ENCODE data around the gene METTL1.

GRCh38 chr12:57796996-57797395 lies 25.1 kb upstream of the METTL1 start:
- TF ChIP-seq TAF1 (conservative IDR thresholded peaks at IDR 0.05) (no peak), CTCF (IDR thresholded peaks at IDR 0.05; ENCODE audit: low read depth, low read length, missing input control) (no peak), ATF3 (IDR thresholded peaks at IDR 0.05) (no peak), SP1 (IDR thresholded peaks at IDR 0.05) (no peak), REST (IDR thresholded peaks at IDR 0.05) (no peak)
